Sigmoid colon (tissue), 7 donors: ENCODE data around the gene SWT1. TPM values are rescaled to one million over a fixed set of nuclear protein-coding genes. Genes with fewer than 3 reads are reported as not detected.

Experiments used
- DNase-seq: peaks from one replicate; pipeline ENCODE4 v3.0.0-alpha.2; 2019
- H3K27ac ChIP-seq, 4 donors: fragments of 200-600 bp; sonication (generic); one replicate each; pipeline ENCODE4 v1.5.1; 2016 to 2019; ENCODE audit warnings: mild to moderate bottlenecking in 1 of 4
- H3K27me3 ChIP-seq, 3 donors: fragments of 200-600 bp; sonication (generic); one replicate each; pipeline ENCODE4 v1.5.1; 2019; ENCODE audit warnings: mild to moderate bottlenecking in 1 of 3
- H3K36me3 ChIP-seq, 4 donors: fragments of 200-600 bp; sonication (generic); one replicate each; pipeline ENCODE4 v1.5.1; 2016 to 2019
- H3K4me1 ChIP-seq, 4 donors: fragments of 200-600 bp; sonication (generic); one replicate each; pipeline ENCODE4 v1.5.1; 2017 to 2019
- H3K4me3 ChIP-seq, 4 donors: fragments of 200-600 bp; sonication (generic); one replicate each; pipeline ENCODE4 v1.5.1; 2017 to 2019; ENCODE audit warnings: mild to moderate bottlenecking in 2 of 4, moderate library complexity in 1 of 4
- H3K9me3 ChIP-seq, 4 donors: fragments of 200-600 bp in 3 of 4; sonication (generic) in 3 of 4; one replicate each; pipeline versions ENCODE4 v1.5.1 to v1.6.1; 2013 to 2019
- EP300 ChIP-seq, 4 donors: sonication (generic); formaldehyde crosslinking; IDR thresholded peaks; one replicate each; pipeline ENCODE4 v1.6.1; 2017; ENCODE audit warnings: antibody characterized with exemption in 4 of 4
- POLR2A ChIP-seq, 2 donors: fragments of 450-650 bp; IDR thresholded peaks; one replicate each; pipeline ENCODE4 v1.6.1; 2016; ENCODE audit warnings: antibody characterized with exemption in 2 of 2, mild to moderate bottlenecking in 2 of 2, moderate library complexity in 2 of 2
- POLR2AphosphoS5 ChIP-seq, 4 donors: sonication (generic); formaldehyde crosslinking; IDR thresholded peaks; one replicate each; pipeline ENCODE4 v1.6.1; 2017; ENCODE audit warnings: antibody characterized with exemption in 4 of 4
- WGBS, 2 donors: extraction: QIAGEN DNeasy Blood & Tissue Kit; methylation state at CpG; one replicate each; pipeline ENCODE4 v1.1.7; 2013; 5-methylcytosine and 5-hydroxymethylcytosine counted together
- intact Hi-C: fragments of 100-400 bp; cut with DNase I; formaldehyde crosslinking; loops from one replicate; pipeline ENCODE4 v1.15.1; 2023
- polyA plus RNA-seq, 3 donors: library from polyadenylated mRNA; stranded (reverse); fragments of 200-250 nt; gene quantifications; one replicate each; pipeline ENCODE4 v1.2.3, GENCODE V29; 2013
- total RNA-seq, 4 donors: library from RNA; depleted of rRNA; stranded (reverse); fragments of >200 nt; gene quantifications; one replicate each; pipeline ENCODE4 v1.1.0, GENCODE V29; 2016
- TF ChIP-seq, protein P1 (sequence below), 4 experiments: fragments of 450-650 bp in 3 of 4; fragments of 200-600 bp in 1 of 4; IDR thresholded peaks; one replicate each; pipeline ENCODE4 v1.5.1; 2016 to 2019; ENCODE audit warnings: antibody characterized with exemption in 4 of 4, mild to moderate bottlenecking in 3 of 4, moderate library complexity in 2 of 4
- donor health status: healthy with polysubstance abuse.
- donor health status: Bipolar disorder and iron deficiency.
- donor health status: healthy.

The SWT1 gene
- total and polyA plus RNA-seq, 7 donors: 2.2 to 12.7 (median 6.8) TPM

DNA sequence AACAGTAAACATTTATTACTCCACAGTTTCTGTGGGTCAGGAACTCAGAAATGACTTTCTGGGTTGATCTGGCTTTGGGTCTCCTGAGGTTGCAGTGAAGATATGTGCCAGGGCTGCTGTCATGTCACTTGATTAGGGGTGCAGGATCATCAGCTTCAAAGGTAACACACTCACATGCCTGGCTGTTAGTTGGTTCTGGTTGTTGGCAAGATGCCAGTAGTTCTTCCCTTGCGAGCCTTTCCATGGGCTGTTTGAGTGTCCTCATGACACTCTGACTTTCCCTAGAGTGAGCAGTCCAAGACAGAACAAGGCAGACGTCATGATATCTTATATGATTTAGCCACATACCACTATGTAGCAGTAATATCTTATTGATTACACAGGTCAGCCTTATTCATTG lies 1.8 kb downstream of the SWT1 start:
- H3K27ac ChIP-seq: no peak overlapping the region
- H3K27me3 ChIP-seq: no peaks in the 10 kb centered on the region
- peaks cover 0 to 34% (median 21%) of the 10 kb centered on the region in 4 donors for H3K4me1 ChIP-seq
- peaks cover 0 to 29% (median 0%) of the 10 kb centered on the region in 4 donors for H3K36me3 ChIP-seq
- intact Hi-C loops: loop anchor here (5.0 to 10.0 kb wide), 3 partner anchors 111 to 351 kb away; partner anchors contain the start of gene RNF2
- DNase-seq: no peak
- WGBS, 2 donors: 58 to 82% methylated on average over 2 of the region's 2 CpGs
- TF ChIP-seq, protein P1, sequence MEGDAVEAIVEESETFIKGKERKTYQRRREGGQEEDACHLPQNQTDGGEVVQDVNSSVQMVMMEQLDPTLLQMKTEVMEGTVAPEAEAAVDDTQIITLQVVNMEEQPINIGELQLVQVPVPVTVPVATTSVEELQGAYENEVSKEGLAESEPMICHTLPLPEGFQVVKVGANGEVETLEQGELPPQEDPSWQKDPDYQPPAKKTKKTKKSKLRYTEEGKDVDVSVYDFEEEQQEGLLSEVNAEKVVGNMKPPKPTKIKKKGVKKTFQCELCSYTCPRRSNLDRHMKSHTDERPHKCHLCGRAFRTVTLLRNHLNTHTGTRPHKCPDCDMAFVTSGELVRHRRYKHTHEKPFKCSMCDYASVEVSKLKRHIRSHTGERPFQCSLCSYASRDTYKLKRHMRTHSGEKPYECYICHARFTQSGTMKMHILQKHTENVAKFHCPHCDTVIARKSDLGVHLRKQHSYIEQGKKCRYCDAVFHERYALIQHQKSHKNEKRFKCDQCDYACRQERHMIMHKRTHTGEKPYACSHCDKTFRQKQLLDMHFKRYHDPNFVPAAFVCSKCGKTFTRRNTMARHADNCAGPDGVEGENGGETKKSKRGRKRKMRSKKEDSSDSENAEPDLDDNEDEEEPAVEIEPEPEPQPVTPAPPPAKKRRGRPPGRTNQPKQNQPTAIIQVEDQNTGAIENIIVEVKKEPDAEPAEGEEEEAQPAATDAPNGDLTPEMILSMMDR (IDR thresholded peaks at IDR 0.05): no peak
- TF ChIP-seq EP300 (IDR thresholded peaks at IDR 0.05): no peak
- H3K9me3 ChIP-seq: no peaks in the 10 kb centered on the region
- H3K4me3 ChIP-seq: no peak overlapping the region

DNA sequence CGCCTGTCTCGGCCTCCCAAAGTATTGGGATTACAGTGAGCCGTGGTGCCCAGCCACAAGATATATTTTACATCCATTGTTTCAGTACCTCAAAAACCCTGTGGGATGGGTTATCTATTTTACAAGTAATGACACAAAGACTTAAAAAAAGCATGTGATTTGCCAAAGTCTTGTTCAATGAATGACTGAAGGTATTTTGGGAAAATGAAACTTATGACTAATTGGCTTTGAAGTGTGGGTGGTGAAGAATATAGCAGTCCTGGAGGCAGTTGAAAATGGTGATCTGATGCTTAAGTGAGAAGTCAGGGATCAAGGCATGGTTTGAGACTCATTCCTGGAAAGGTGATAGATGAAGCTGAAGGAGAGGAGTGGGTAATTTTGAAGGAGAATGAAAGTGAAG lies 3.0 kb downstream of the SWT1 start:
- Histone ChIP-seq H3K36me3 (peaks cover 0 to 38% (median 2%) of the 10 kb centered on the region in 4 donors), H3K4me1 (peaks cover 0 to 23% (median 12%) of the 10 kb centered on the region in 4 donors), H3K9me3 (no peaks in the 10 kb centered on the region), H3K27ac (no peak overlapping the region), H3K4me3 (no peak overlapping the region), H3K27me3 (no peaks in the 10 kb centered on the region)
- DNase-seq: no peak
- 97% methylated on average over 3 of the region's 3 CpGs for WGBS, 2 donors
- intact Hi-C loops: loop anchor here (5.0 to 10.0 kb wide), 3 partner anchors 113 to 353 kb away; partner anchors contain the start of gene RNF2
- TF ChIP-seq POLR2A (IDR thresholded peaks at IDR 0.05) (no peak), POLR2AphosphoS5 (IDR thresholded peaks at IDR 0.05) (no peak), EP300 (IDR thresholded peaks at IDR 0.05) (no peak)
- TF ChIP-seq, protein P1 (IDR thresholded peaks at IDR 0.05): no peak

DNA sequence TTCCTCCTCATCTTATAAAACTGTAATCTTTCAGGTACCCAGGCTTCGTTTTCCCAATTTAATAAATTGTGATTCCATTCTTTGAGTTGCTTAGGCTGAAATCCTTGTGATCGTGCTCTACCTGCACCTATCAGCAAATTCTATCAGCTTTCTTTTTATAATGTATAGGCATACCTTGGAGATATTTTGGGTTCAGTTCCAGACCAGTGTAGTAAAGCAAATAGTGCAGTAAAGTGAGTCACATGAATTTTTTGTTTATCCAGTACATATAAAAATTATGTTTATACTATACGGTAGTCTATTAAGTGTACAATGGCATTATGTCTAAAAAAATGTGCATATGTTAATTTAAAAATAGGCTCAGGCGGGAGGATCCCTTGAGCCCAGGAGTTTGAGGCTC lies 5.5 kb downstream of the SWT1 start:
- Histone ChIP-seq H3K4me1 (peaks cover 0 to 12% (median 5%) of the 10 kb centered on the region in 4 donors), H3K36me3 (peaks cover 0 to 59% (median 9%) of the 10 kb centered on the region in 4 donors), H3K27me3 (no peaks in the 10 kb centered on the region), H3K4me3 (no peak overlapping the region), H3K27ac (no peak overlapping the region), H3K9me3 (no peaks in the 10 kb centered on the region)
- no peak for DNase-seq
- TF ChIP-seq POLR2AphosphoS5 (IDR thresholded peaks at IDR 0.05) (no peak), POLR2A (IDR thresholded peaks at IDR 0.05) (no peak), EP300 (IDR thresholded peaks at IDR 0.05) (no peak)
- TF ChIP-seq, protein P1 (IDR thresholded peaks at IDR 0.05): no peak
- WGBS, 2 donors: 73 to 87% methylated on average over 4 of the region's 4 CpGs
- intact Hi-C loops: no loop called here

DNA sequence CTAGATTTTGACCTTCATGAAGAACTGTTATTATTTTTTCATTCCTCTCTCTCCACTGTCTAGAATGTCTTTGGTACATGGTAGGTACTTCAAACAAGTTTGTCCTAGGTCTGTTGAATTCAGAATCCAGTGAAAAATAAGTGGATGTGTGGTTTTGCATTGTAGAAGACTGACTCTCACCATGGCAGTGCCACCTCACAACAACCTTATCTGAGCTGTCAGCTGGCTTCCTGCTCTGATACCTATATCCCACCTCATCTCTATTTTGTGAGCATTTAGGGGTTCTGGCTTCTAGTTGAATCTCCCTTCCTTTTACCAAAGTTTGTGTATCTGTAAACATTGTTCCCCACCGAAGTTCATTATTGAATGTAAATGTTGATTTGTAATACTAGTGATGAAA lies 9.1 kb downstream of the SWT1 start:
- TF ChIP-seq POLR2A (IDR thresholded peaks at IDR 0.05) (no peak), EP300 (IDR thresholded peaks at IDR 0.05) (no peak), POLR2AphosphoS5 (IDR thresholded peaks at IDR 0.05) (no peak)
- TF ChIP-seq, protein P1 (IDR thresholded peaks at IDR 0.05): no peak
- peaks cover 0 to 69% (median 9%) of the 10 kb centered on the region in 4 donors for H3K36me3 ChIP-seq

DNA sequence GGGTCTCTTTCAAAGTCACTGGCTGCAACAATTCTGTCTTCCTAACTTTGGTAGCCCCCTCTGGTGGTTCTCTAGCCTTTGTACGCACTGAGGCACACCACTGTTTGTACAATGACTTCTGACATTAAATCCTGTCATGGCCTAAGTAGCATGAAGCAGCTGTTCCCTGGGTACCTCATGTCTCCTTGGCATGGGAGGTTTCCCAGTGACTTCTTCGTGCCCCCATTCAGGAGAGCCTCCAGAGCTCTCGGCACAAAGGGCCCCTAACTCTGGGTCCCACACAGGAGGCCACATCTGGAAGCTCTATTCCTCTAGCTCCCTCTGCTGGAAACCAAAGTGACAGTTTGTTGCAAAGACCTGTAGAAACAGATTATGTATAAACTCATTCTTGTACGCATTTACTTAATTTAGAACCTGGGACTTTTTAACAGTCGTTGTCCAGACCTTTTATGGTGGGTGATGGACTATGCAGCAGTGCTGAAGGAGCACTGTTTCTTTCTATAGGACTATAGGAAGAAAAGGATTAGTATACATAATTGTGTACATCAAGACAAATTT lies 13.4 kb downstream of the SWT1 start:
- Histone ChIP-seq H3K9me3 (no peaks in the 10 kb centered on the region), H3K27ac (no peak overlapping the region), H3K4me1 (peaks cover 0 to 6% (median 0%) of the 10 kb centered on the region in 4 donors), H3K27me3 (no peaks in the 10 kb centered on the region), H3K36me3 (peaks cover 0 to 36% (median 7%) of the 10 kb centered on the region in 4 donors), H3K4me3 (no peak overlapping the region)
- no peak for TF ChIP-seq EP300 (IDR thresholded peaks at IDR 0.05)
- TF ChIP-seq, protein P1 (IDR thresholded peaks at IDR 0.05): peak; percentile 14 to 63 (median 38)
- no peak for TF ChIP-seq POLR2A (IDR thresholded peaks at IDR 0.05)
- TF ChIP-seq POLR2AphosphoS5 (IDR thresholded peaks at IDR 0.05): no peak
- DNase-seq: no peak
- intact Hi-C loops: no loop called here
- 26 to 28% methylated on average over 5 of the region's 5 CpGs for WGBS, 2 donors

More for the DNA sequence above, 9.1 kb downstream of the SWT1 start:
- 49 to 66% methylated on average over 1 of the region's 1 CpG for WGBS, 2 donors
- peaks cover 0 to 6% (median 0%) of the 10 kb centered on the region in 4 donors for H3K4me1 ChIP-seq
- H3K9me3 ChIP-seq: no peaks in the 10 kb centered on the region
- H3K4me3 ChIP-seq: no peak overlapping the region
- no peaks in the 10 kb centered on the region for H3K27me3 ChIP-seq
- no peak for DNase-seq
- no peak overlapping the region for H3K27ac ChIP-seq
- intact Hi-C loops: no loop called here
